NCI-H187 (cell line): Measurements from ENCODE around the gene ZNF691.
"Not testable (repeated sequence)": the region's sequence is repeated elsewhere in the genome, so short reads cannot be mapped to it uniquely, and the experiment has no call there.

Experiments
- DNase-seq, 2 experiments: peaks; one replicate each; lab custom pipeline; 2025; lab: John Stamatoyannopoulos, UW

ZNF691 gene, protein sequence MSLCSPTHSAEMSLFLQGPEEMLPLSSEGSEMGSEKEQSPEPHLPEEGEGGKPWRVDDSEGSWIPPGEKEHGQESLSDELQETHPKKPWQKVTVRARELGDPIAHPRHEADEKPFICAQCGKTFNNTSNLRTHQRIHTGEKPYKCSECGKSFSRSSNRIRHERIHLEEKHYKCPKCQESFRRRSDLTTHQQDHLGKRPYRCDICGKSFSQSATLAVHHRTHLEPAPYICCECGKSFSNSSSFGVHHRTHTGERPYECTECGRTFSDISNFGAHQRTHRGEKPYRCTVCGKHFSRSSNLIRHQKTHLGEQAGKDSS

DNA sequence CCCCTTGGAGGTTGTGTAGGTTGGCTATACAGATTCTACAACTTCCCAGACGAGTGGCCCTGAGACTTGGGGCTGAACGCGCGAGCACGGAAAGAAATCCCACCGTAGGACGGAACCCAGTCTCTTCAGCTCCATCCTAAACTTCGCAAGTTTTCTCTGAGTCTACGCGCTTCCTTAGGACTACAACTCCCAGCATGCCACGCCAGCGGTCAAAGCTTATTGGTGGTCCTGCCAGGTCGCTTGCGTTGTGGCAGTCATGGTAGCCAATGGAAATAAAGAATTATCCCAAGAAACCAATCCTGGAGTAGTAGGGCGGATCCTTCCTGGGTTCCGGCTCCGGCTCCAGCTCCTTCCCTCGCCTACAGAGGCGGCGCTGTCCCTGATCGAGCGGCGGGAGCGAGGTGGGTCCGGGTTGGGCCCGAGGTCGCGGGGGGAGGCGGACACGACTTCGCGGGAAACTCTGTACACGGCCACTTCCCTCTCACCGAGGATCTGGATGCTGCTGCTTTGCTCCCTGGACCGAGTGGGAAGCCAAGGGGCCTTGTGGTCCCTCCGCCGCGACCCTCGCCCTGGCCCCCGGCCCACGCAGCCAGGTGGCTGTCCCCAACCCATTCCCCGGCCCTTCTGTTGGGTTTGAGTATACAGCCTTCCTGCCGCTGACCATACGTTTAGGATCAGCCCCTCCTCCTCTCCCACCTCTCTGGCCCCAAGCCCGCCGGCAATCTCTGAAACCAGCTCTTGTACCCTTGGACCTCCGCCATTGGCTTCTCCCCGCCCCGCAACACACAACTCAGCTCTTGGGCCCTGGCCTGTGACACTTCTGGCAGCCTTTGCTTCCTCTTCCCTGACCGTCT, at the start of gene ZNF691:
Gene ZNF691, plus strand, starts transcription at position 357 of the 854 bp plus-strand sequence. CDS start 3,046 bp downstream, outside the sequence.
- peak; percentile 68 to 82 for DNase-seq

- DNase-seq: no peak
Measured at GRCh38 chr1:42797414-42797813, 49.0 kb upstream of the ZNF691 start.

DNA sequence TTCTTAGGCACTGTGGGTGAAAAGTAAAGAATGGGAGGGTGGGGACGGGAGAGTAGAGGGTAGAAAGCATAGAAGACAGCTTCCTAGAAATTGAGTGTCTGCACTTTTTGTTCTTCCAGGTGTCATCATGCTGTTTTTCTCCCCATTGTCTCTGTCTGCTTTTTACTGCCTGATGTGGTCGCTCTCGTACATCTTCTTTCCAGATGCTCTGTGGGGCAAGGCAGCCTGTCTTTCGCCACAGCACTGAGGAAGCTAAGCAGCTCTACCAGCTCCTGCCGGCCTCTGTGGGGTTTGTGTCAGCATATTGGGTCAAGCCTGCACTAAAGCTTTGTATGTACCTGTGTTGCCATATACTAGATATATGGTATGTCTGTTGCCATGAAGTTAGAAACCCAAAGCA, 48.4 kb upstream of the ZNF691 start:
- DNase-seq: no peak

DNA sequence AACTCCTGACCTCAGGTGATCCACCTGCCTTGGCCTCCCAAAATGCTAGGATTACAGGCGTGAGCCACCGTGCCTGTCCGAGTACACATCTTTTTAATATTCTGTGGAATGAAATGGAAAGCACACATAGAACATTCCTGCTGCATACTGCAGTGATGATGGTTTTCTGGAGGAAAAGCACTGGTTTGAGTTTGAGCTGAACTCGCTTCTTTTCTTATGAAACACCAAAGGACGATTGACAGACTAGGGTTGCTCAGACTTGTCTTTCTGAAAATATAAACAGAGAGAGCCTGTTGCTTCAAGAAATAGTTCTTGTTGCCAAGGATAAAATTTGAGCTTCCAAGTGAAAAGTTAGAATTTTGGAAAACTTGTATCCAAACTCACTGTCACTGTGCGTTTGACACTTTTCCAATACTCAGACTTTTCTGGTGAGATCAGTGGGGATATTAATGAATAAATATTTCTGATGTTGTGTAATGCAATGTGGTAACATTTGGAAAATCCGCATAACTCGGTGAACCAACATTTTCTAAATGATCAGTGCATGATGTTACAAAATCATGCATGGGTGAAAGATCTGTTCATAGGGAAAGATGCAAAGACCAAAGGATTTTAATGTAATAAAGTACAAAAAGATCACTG, 44.5 kb upstream of the ZNF691 start:
- DNase-seq: no peak

DNA sequence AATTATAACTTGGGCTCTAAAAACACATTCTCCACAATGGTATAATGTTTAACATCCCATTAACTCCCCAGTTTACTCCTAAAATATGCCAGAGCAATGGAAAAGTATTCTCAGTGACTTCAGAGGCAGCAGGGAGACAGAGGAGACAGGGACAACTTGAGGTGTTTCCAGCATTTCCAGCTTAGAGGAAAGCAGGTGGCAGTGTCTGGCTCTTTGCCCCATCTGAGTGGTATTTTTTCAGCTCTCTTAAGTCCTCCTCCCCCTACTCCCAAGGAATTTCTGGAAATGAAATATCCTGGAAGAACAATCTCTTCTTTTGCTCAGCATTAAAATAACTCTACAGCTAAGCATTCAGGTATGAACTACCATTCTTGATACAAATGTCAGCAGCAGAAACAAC, 40.2 kb upstream of the ZNF691 start:
- no peak for DNase-seq

GRCh38 chr1:42806593-42806992, 39.8 kb upstream of the ZNF691 start:
- no peak for DNase-seq

DNA sequence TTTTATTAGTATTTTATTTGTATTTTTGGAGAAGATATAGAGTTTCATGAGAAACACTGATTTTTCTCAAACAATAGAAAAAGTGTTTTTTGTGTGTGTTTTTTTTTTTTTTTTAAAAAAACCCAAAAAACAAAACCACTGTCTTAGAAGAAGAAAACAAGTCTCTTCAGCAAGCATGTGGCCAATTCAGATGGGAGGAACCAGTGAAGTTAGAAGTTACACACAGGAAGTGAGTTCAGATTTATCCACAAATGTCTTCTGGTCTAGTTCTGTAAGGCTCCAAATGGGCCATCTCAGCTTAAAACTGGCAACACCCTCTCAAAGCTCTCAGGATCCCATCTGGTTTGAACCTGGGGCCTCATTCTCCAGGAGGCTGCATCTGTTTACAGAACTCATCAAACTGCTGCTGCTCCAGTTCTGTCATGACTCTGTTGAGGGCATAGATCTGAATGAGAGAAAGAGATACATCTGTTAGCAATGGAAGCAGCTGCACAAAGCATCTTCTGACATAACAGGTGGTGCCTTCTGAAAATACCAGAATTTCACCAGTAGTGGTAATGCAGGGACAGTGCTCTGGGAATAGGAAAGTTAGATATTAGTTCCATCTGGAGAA, 39.3 kb upstream of the ZNF691 start:
- DNase-seq: no peak

DNA sequence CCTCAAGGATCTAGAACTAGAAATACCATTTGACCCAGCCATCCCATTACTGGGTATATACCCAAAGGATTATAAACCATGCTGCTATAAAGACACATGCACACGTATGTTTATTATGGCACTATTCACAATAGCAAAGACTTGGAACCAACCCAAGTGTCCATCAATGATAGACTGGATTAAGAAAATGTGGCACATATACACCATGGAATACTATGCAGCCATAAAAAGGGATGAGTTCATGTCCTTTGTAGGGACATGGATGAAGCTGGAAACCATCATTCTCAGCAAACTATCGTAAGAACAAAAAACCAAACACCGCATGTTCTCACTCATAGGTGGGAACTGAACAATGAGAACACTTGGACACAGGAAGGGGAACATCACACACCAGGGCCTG, 31.6 kb upstream of the ZNF691 start:
- DNase-seq: not testable (repeated sequence)

DNA sequence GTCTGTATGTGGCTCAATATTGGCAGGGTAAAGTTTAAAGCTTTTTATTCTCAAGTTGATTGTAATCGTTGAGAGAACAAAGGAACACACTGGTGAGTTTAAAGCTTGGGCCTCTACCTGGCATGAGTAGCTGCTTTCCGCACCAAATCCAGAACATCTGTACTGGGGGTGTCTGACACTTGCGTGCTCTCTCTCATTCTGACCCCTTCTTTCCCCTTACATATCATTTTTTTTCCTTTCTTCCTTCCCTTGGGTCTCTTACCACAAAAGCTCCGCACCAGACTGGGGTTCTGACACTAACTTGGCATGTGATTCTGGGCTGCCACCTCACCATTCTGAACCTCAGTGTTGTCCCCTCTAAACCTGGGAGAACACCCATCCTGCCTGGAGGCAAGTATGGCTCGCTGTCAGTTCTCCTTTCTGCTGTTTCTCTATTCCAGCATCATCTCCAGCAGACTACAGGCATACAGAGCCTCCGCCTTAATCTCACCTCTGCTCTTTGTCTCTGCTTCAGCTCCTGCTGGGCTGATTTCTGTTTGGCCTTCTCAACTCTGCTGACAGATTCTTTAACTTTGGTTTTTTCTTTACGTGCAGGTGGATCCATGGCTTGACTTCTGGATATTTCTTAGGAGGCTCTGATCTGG, 30.4 kb upstream of the ZNF691 start:
- DNase-seq: no peak

GRCh38 chr1:42816585-42817439, 29.6 kb upstream of the ZNF691 start, which contains the start of the genes ERMAP and SVBP:
Gene ERMAP (plus strand): TSS chr1:42817122. CDS start chr1:42830449, 13,327 bp downstream.
Gene SVBP (minus strand): TSS chr1:42817397. CDS start chr1:42816544, 853 bp downstream.
- peak; percentile 80 to 86 for DNase-seq

- no peak for DNase-seq
Measured at GRCh38 chr1:42817440-42817767, 29.0 kb upstream of the ZNF691 start.

DNA sequence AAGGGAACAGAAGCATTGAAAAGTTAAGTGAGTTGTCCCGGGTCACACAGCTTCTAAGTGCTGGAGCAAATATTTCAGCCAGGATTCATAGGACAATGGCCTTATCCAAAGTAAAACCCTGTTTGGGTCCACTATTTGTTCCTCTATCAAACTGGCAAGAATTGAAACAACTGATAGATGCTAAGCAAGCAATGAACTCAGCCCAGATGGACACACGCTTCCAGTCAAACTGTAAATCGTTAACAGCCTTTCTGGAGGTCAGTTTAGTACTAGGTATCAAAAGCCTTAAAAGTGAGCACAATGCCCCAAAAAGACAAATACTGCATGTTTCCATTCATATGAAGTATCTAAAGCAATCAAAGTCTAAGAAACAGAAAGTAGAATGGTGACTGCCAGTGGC, 28.4 kb upstream of the ZNF691 start:
- DNase-seq: no peak

DNA sequence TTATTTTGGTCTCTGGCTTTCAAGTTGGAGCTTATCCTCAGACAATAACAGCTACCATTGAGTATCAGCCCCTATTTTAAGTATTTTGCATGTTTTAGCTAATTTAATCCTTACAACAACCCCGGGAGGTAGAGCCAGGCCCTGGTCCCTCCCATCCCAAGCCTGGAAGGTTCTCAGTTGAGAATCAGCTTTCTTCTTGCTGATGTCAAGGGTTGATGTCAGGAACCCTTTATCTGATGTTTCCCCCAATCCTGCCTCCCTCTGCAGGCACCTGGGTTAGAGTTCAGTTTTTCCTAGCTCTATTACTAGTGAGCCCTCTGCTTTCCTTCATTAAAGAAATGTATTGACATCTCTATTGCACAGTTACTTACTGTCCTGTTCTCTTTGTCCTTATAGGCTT, 25.6 kb upstream of the ZNF691 start:
- DNase-seq: no peak

DNA sequence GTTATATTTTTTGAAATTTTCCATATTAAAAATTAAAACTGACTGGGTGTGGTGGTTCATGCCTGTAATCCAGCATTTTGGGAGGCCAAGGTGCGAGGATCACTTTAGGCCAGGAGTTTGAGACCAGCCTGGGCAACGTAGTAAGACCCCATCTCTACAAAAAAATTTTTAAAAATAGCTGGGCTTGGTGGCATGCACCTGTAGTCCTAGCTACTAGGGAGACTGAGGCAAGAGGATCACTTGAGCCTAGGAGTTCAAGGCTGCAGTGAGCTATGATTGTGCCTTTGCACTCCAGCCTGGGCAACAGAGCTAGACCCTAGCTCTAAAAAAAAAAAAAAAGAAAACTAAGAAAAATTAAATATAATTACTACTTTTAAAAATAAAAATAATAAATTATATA, 24.7 kb upstream of the ZNF691 start:
- no peak for DNase-seq

GRCh38 chr1:42822800-42823392, 23.5 kb upstream of the ZNF691 start:
- DNase-seq: no peak

- DNase-seq: no peak
Measured at GRCh38 chr1:42824481-42825035, 21.9 kb upstream of the ZNF691 start.

DNA sequence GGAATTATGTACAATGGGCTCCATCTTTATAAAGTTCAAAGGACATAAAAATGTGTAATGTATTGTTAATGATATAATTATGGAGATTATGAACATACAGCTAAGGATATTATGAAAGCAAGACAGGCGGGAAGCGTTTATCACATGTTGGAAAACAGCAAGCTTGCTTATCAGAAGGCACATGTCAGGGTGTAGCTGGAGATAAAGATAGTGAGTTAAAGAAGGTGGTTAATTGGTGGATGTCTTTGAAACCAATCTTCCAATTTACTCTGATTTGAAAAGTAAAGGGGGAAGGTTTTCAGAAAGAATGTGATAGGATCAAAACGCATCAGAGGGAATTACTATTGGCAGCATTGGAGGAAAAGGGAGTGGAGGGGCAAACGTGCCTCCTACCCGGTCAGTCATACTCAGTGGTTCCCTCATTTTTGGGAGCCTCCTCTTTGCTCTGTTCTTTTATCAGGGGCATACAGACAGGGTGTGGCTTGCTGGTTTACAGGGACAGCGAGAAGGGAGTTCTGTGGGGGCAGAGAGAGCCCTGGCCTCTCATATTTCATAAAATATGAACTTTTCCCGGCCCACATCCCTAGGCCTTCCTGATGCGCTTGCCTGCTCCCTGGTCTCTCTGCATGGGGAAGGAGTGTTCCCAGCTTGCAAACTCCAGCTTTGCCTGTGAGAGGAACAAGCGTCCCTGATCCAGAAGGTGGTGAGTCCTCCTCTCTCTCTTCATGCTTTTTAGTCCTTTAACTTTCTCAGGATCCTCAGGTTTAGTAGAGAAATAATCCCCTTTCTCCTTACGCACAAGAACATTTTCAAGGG, 21.2 kb upstream of the ZNF691 start:
- DNase-seq: no peak

- DNase-seq: no peak
Measured at GRCh38 chr1:42830631-42831030, 15.8 kb upstream of the ZNF691 start.

DNA sequence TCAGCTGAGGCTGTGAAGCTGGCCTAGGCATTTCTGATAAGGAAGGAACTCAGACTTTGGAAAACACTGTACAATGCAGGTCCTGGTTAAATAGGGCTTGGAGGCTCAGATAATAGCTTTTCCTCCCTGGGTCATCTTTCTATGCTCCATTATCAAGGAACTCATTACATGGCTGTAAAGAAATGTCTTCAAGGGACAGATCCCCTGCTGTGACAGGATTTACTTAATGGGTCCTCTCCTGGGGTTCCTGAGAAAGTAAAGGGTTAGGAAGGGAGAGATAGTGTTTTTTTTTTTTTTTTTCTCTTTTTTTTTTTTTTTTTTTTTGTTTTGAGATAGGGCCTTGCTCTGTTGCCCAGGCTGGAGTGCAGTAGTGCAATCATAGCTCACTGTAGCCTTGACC, 15.1 kb upstream of the ZNF691 start:
- no peak for DNase-seq
